Measurements from ENCODE around the gene CCDC188.

Gene CCDC188

DNA sequence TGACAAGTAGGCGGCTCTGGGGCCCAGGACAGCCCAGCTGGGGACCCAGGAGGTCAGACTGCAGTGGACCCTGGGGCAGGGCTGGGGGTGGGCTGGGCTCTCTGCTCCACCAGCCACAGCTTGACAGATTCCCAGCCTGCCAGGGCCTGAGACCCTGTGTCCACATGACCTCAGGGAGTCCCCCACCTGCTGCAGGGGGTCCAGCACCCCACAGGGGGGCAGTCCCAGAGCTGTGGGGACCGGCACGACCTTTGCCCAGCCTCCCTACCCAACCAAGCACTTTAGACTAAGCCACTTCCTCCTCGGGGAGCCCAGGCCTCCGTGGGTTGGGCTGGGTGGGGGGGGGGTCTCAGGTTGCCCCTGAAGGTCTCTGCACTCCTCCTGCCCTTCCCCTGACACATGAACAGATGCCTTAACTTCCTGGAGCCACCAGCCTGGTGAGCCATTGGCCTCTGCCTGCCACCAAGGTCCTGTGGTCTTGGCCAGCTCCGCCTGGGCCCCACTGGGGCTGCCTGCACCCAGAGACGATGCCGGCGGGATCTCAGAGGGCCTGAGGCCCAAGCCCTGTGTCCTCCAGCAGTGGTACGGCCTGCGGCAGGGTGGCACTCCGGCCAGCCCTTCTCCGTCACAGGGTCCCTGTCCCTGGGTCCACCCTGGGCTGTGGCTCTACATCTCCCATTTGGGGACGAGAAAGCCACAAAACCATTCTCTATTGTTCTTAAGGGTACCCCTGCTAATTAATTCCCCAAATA is 3.4 kb downstream of the CCDC188 start:
- no peak for DNase-seq (ENCODE audit: low spot score)

GRCh38 chr22:20146777-20147176 is 4.1 kb downstream of the CCDC188 start:
- DNase-seq (ENCODE audit: low spot score), result no peak

GRCh38 chr22:20145832-20146223 is 5.0 kb downstream of the CCDC188 start:
- DNase-seq (ENCODE audit: low spot score), result no peak

GRCh38 chr22:20145206-20145831 is 5.5 kb downstream of the CCDC188 start:
- no peak for DNase-seq (ENCODE audit: low spot score)

- no peak for DNase-seq (ENCODE audit: low spot score)
These were observed 6.8 kb downstream of the CCDC188 start for GRCh38 chr22:20143883-20144665.

DNA sequence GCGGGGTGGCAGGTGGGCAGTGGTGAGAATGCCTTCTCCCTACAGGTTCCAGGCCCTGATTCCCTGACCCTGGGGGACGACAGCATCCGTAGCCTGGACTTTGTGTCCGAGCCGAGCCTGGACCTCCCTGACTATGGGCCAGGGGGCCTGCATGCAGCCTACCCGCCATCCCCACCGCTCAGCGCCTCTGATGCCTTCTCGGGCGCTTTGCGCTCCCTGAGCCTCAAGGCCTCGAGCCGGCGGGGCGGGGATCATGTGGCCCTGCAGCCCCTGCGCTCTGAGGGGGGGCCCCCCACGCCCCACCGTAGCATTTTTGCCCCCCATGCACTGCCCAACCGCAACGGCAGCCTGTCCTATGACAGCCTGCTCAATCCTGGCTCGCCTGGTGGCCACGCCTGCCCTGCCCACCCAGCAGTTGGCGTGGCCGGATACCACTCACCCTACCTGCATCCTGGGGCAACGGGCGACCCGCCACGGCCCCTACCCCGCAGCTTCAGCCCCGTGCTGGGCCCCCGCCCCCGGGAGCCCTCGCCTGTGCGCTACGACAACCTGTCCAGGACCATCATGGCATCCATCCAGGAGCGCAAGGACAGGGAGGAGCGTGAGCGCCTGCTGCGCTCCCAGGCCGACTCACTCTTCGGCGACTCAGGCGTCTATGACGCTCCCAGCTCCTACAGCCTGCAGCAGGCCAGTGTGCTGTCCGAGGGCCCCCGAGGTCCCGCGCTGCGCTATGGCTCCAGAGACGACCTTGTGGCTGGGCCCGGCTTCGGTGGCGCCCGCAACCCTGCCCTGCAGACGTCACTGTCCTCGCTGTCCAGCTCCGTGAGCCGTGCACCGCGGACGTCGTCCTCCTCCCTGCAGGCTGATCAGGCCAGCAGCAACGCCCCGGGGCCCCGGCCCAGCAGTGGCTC is 7.9 kb downstream of the CCDC188 start:
- DNase-seq (ENCODE audit: low spot score), result no peak

- peak; percentile 90 for DNase-seq (ENCODE audit: low spot score)
These were observed 9.4 kb downstream of the CCDC188 start for GRCh38 chr22:20141186-20142077.

- DNase-seq (ENCODE audit: low spot score), result no peak
These were observed 10.3 kb downstream of the CCDC188 start for GRCh38 chr22:20140521-20140964.

GRCh38 chr22:20140107-20140445 is 10.8 kb downstream of the CCDC188 start:
- DNase-seq (ENCODE audit: low spot score), result no peak

GRCh38 chr22:20139391-20140106 is 11.3 kb downstream of the CCDC188 start:
- no peak for DNase-seq (ENCODE audit: low spot score)

GRCh38 chr22:20138868-20139267 is 12.0 kb downstream of the CCDC188 start:
- DNase-seq (ENCODE audit: low spot score), result no peak

DNA sequence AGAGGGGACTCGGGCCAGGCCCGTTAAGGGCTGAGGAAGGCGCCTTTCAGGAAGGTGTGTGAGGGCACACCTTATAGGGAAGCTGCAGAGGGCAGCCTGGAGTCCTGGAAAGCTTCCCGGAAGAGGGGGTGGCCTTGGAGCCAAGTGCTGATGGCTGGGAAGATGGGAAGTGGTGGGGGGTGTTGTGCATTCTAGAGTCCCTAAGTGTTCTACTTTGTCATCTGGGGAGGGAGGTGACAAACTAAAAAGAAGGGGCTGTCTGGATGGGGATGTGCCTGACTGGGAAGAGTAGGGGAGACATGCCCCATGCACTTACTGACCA is 12.5 kb downstream of the CCDC188 start:
- DNase-seq (ENCODE audit: low spot score), result no peak

DNA sequence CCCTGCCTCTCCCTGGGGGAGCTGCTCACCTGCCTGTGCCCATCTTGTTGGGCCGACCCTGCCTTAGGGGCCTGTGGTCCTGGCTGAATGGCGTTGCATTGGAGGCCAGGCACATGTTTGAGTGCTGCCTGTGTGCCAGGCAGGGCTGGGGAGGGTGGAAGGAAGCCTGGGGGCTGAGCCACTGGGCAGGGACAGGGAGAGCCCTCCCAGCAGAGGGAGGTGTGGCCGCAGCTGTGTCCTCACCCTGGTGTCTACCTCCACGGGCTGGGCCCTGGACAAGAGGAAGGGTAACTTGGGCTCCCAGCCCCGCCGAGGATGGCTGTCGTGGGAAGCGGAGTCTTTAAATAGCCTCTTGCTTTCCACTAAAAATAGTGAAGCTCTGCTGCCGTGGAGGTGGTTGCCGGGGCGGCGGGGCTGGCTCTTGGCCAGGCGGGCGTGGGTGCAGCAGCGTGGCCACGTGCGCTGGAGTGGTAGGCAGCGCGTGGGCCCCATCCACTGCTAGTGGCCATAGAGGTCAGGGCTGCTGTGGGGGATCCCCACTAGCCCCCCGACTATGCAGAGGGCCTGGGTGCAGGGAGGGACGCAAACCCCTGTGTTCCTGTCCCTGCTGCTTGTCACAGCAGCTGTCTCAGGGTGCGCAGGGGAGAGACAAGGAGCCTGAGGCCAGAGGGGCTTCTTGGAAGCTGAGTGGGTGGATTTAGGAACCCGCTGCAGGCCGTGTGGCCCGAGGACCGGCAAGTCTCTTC is 13.0 kb downstream of the CCDC188 start:
- DNase-seq (ENCODE audit: low spot score), result no peak

DNA sequence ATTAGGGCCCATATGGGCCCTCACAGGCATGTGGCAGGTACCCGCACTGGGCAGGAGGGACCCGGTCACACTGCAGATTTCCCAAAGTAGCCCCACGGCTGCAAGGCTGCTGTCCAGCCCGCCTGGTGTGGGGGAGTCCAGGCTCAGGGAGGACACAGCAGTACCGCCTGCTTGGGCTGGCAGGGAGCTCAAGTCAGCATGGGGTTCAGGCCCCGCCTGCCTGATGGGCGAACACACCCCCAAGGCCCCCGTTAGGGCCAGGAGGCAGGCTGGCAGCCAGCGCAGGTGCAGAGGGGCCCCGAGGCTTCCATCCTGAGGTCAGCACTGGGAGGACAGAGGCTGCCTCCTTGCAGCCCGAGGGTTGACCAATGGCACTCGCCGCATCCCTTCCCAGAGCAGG is 13.7 kb downstream of the CCDC188 start:
- DNase-seq (ENCODE audit: low spot score), result no peak

DNA sequence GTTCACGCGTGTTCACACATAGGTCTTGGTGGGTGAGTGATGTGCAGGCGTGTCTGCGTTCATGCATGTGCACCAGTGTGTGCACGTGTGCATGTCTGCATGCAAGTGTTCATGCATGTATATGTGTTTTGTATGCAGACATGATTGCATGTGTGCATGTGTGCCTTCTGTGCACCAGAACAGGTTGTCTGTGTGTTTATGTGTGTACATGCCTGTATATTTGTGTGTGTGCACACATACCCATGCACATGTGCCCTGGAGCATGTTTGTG is 14.3 kb downstream of the CCDC188 start:
- no peak for DNase-seq (ENCODE audit: low spot score)

DNA sequence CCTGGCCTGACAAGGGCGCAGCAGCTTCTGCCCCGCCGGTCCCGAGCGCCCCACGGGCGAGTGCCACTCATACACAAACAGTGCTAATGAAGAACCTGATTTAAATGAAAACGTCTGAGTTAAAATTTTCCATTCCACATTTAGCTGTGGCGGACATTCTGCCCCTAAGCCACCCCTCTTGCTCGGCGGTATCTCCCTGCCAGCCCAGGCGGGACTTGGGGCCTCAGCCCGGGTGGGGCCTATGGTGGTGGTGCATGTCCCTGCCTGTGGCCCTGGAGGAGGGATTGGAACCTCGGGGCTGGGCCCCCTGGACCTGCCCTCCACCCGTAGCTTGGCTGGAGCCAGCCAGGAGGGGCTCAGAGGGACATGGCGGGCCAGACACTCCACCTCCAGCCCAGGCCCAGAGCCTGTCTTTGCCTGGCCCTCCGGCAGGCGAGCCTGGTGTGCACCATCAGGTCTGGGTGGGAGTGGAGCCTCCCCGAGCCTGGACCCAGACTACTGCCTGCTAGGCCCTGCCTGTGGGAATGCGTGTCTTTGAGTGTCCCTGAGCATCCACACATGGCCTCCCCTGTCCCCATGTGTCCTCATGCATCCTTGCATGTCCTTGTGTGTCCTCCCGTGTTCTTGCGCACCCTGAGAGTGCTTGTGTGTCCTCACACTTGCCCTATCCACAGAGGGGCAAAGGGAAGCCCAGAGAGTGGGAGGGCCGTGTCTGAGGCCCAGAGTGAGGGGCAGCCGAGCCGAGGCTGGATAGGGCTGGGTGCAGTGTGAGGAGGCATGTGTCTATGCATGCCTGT is 14.9 kb downstream of the CCDC188 start:
- DNase-seq (ENCODE audit: low spot score), result no peak

GRCh38 chr22:20135265-20135664 is 15.6 kb downstream of the CCDC188 start:
- no peak for DNase-seq (ENCODE audit: low spot score)

- DNase-seq (ENCODE audit: low spot score), result no peak
These were observed 16.8 kb downstream of the CCDC188 start for GRCh38 chr22:20133930-20134549.
